Measurements from ENCODE around the gene ST3GAL3.

GRCh38 chr1:43867976-43868740 lies 160.8 kb downstream of the ST3GAL3 start:
- no peak for TF ChIP-seq ZNF592 (IDR thresholded peaks at IDR 0.05)
- TF ChIP-seq SP1 (IDR thresholded peaks at IDR 0.05; ENCODE audit: low read depth, low read length) = no peak
- no peak for TF ChIP-seq GABPA (IDR thresholded peaks at IDR 0.05; ENCODE audit: low read depth)
- no peak for TF ChIP-seq IKZF2 (IDR thresholded peaks at IDR 0.05)
- TF ChIP-seq HCFC1 (IDR thresholded peaks at IDR 0.05; ENCODE audit: low read length) = no peak

All from GM12878 (cell line).